KMS-11 (cell line): ENCODE data around the gene TMEM108.

ENCODE experiments used
- H2AFZ ChIP-seq: fragments of 200-600 bp; sonication (generic); 2 replicates; pipeline ENCODE4 v1.6.1; 2016; ENCODE audit warnings: antibody characterized with exemption, mixed run types, low read depth
- H3K27ac ChIP-seq: fragments of 200-600 bp; sonication (generic); 2 replicates; pipeline ENCODE4 v1.6.1; 2016; ENCODE audit warnings: mild to moderate bottlenecking, mixed run types
- H3K27me3 ChIP-seq: fragments of 200-600 bp; sonication (generic); 2 replicates; pipeline ENCODE4 v1.6.1; 2017; ENCODE audit warnings: mild to moderate bottlenecking, low read depth, mixed run types, moderate library complexity; ENCODE audit not compliant: insufficient read depth
- H3K36me3 ChIP-seq: fragments of 200-600 bp; sonication (generic); 2 replicates; pipeline ENCODE4 v1.6.1; 2017; ENCODE audit warnings: mild to moderate bottlenecking, mixed run types; ENCODE audit not compliant: insufficient read depth
- H3K4me1 ChIP-seq: fragments of 200-600 bp; sonication (generic); 2 replicates; pipeline ENCODE4 v1.6.1; 2016; ENCODE audit warnings: mild to moderate bottlenecking, low read depth, mixed run types; ENCODE audit not compliant: poor library complexity, severe bottlenecking
- H3K4me2 ChIP-seq: fragments of 200-600 bp; sonication (generic); 2 replicates; pipeline ENCODE4 v1.7.0; 2016; ENCODE audit warnings: mild to moderate bottlenecking, mixed run types
- H3K4me3 ChIP-seq: fragments of 200-600 bp; sonication (generic); IDR thresholded peaks from 2 replicates; pipeline ENCODE4 v1.6.1; 2017; ENCODE audit warnings: low read depth, low read length, mixed read lengths; ENCODE audit not compliant: insufficient read depth
- H3K79me2 ChIP-seq: fragments of 200-600 bp; sonication (generic); 2 replicates; pipeline ENCODE4 v1.6.1; 2016; ENCODE audit warnings: low read depth, mixed run types; ENCODE audit not compliant: insufficient read depth
- H3K9ac ChIP-seq: fragments of 200-600 bp; sonication (generic); 2 replicates; pipeline ENCODE4 v1.6.1; 2016; ENCODE audit warnings: mild to moderate bottlenecking, mixed run types
- H4K20me1 ChIP-seq: fragments of 200-600 bp; sonication (generic); 2 replicates; pipeline ENCODE4 v1.6.1; 2016; ENCODE audit warnings: mild to moderate bottlenecking, mixed run types; ENCODE audit not compliant: insufficient read depth
- CTCF ChIP-seq: fragments of 200-600 bp; sonication (generic); conservative IDR thresholded peaks from 2 replicates; pipeline ENCODE4 v1.6.1; 2017; ENCODE audit warnings: low read depth, mild to moderate bottlenecking, antibody characterized with exemption, low read length, moderate library complexity, mixed read lengths

The TMEM108 gene

GRCh38 chr3:133412183-133413132 is 374.3 kb downstream of the TMEM108 start:
- H3K4me2 ChIP-seq, result no peak overlapping the region

GRCh38 chr3:133413161-133414020 is 375.2 kb downstream of the TMEM108 start:
- Histone ChIP-seq H4K20me1 (no peaks in the 10 kb centered on the region), H3K4me3 (no peak overlapping the region), H3K27me3 (no peaks in the 10 kb centered on the region), H2AFZ (no peak overlapping the region), H3K4me2 (no peak overlapping the region), H3K9ac (no peak overlapping the region), H3K4me1 (peaks cover 3% of the 10 kb centered on the region), H3K79me2 (no peaks in the 10 kb centered on the region), H3K27ac (peak overlapping the region; percentile 14; the same call in 1 of the 2 replicates), H3K36me3 (no peaks in the 10 kb centered on the region)
- no peak for TF ChIP-seq CTCF

More at GRCh38 chr3:133412183-133413132, 374.3 kb downstream of the TMEM108 start:
- H3K4me1 ChIP-seq, result peaks cover 3% of the 10 kb centered on the region
- no peaks in the 10 kb centered on the region for H3K36me3 ChIP-seq
- TF ChIP-seq CTCF, result no peak
- no peak overlapping the region for H3K27ac ChIP-seq
- H3K4me3 ChIP-seq, result no peak overlapping the region
- H3K9ac ChIP-seq, result no peak overlapping the region
- no peaks in the 10 kb centered on the region for H3K27me3 ChIP-seq
- no peaks in the 10 kb centered on the region for H3K79me2 ChIP-seq
- H2AFZ ChIP-seq, result no peak overlapping the region
- H4K20me1 ChIP-seq, result no peaks in the 10 kb centered on the region

GRCh38 chr3:133414021-133414392 is 375.8 kb downstream of the TMEM108 start:
- no peak overlapping the region for H3K27ac ChIP-seq

GRCh38 chr3:133418361-133418760 is 380.2 kb downstream of the TMEM108 start:
- Histone ChIP-seq H2AFZ (no peak overlapping the region), H3K36me3 (no peaks in the 10 kb centered on the region), H3K9ac (no peak overlapping the region), H3K27ac (no peak overlapping the region), H3K79me2 (no peaks in the 10 kb centered on the region), H3K27me3 (no peaks in the 10 kb centered on the region), H3K4me1 (no peaks in the 10 kb centered on the region), H4K20me1 (no peaks in the 10 kb centered on the region), H3K4me2 (no peak overlapping the region), H3K4me3 (no peak overlapping the region)
- TF ChIP-seq CTCF, result no peak

More at GRCh38 chr3:133414021-133414392, 375.8 kb downstream of the TMEM108 start:
- no peak overlapping the region for H3K4me3 ChIP-seq
- peaks cover under 1% of the 10 kb centered on the region for H3K4me1 ChIP-seq
- no peak for TF ChIP-seq CTCF
- H3K27me3 ChIP-seq, result no peaks in the 10 kb centered on the region
- H3K36me3 ChIP-seq, result no peaks in the 10 kb centered on the region
- no peaks in the 10 kb centered on the region for H4K20me1 ChIP-seq
- H3K79me2 ChIP-seq, result no peaks in the 10 kb centered on the region
- H2AFZ ChIP-seq, result no peak overlapping the region
- no peak overlapping the region for H3K9ac ChIP-seq
- H3K4me2 ChIP-seq, result no peak overlapping the region
